Measurements from ENCODE around the gene CTTN. TPM values are rescaled to one million over a fixed set of nuclear protein-coding genes. Genes with fewer than 3 reads are reported as not detected.

CTTN gene
- total and polyA plus RNA-seq, 2 of the 13 experiments (the other 11 are each of a cell fraction or from before 2014, with no cell fraction given), result 84.4 to 114 TPM

- no peaks in the 10 kb centered on the region for H3K36me3 ChIP-seq (replicated peaks in 1 of 2; ENCODE audit: control insufficient read depth in 1 of 2, insufficient read depth in 2 of 2, low read length in 2 of 2)
- no peaks in the 10 kb centered on the region for H3K4me1 ChIP-seq (ENCODE audit: insufficient read depth, low read length)
- H3K4me3 ChIP-seq (replicated peaks in 1 of 3; ENCODE audit: insufficient read depth in 1 of 3, low read depth in 2 of 3, low read length in 3 of 3), result no peak overlapping the region
- H2AFZ ChIP-seq (ENCODE audit: low read length), result no peak overlapping the region
- POLR2A ChIA-PET, result no interaction called here
- H4K20me1 ChIP-seq (ENCODE audit: insufficient read depth, low read length), result no peaks in the 10 kb centered on the region
- H3K79me2 ChIP-seq (ENCODE audit: insufficient read depth, low read length), result no peaks in the 10 kb centered on the region
- 84% methylated on average over 32 of the region's 61 CpGs for WGBS (ENCODE audit: low lambda C conversion rate)
- H3K27me3 ChIP-seq (ENCODE audit: control insufficient read depth in 1 of 2, insufficient read depth in 2 of 2, low read length in 2 of 2), result peaks cover 0 to 15% of the 10 kb centered on the region in 2 experiments; a peak in 1 of 5 replicates
- TF ChIP-seq STAG1 (CRISPR knock-in tag; IDR thresholded peaks at IDR 0.05), result no peak
- TF ChIP-seq TGIF2 (CRISPR knock-in tag; IDR thresholded peaks at IDR 0.05), result no peak
- no peak for TF ChIP-seq CBX5 (CRISPR knock-in tag; IDR thresholded peaks at IDR 0.05; ENCODE audit: borderline replicate concordance)
- TF ChIP-seq RERE (CRISPR knock-in tag; IDR thresholded peaks at IDR 0.05; ENCODE audit: low read depth), result no peak
- TF ChIP-seq ZNF510 (CRISPR knock-in tag; IDR thresholded peaks at IDR 0.05; ENCODE audit: low read depth), result no peak
- TF ChIP-seq HES4 (CRISPR knock-in tag; IDR thresholded peaks at IDR 0.05; ENCODE audit: borderline replicate concordance), result no peak
- TF ChIP-seq THAP9 (CRISPR knock-in tag; IDR thresholded peaks at IDR 0.05; ENCODE audit: borderline replicate concordance), result no peak
- no peak for TF ChIP-seq ZNF878 (CRISPR knock-in tag; IDR thresholded peaks at IDR 0.05)
- no peak for TF ChIP-seq ZNF337 (CRISPR knock-in tag; IDR thresholded peaks at IDR 0.05; ENCODE audit: borderline replicate concordance, low read depth)
- no peak for TF ChIP-seq ZNF672 (CRISPR knock-in tag; IDR thresholded peaks at IDR 0.05)
- no peak overlapping the region for H3K27ac ChIP-seq (ENCODE audit: extremely low read length, insufficient read depth, low read length)
- H3K4me2 ChIP-seq (ENCODE audit: low read depth, low read length), result no peak overlapping the region
- BruUV-seq (replicated peaks), result no TSS peak
- DNase-seq (ENCODE audit: low spot score), result no peak
- intact Hi-C loops (cut with micrococcal nuclease; ENCODE audit: unreplicated experiment), result no loop called here
- H3K9me3 ChIP-seq (ENCODE audit: low read length), result no peaks in the 10 kb centered on the region
- FAIRE-seq, result no peak
- no peak overlapping the region for H3K9ac ChIP-seq (ENCODE audit: insufficient read depth, low read depth, low read length)
- CTCF ChIA-PET (ENCODE audit: low intra/inter-chr PET ratio, low total read pairs), result no interaction called here
- ATAC-seq, result no peak
- in situ Hi-C loops (cut with HindIII; ENCODE audit: extremely low pct_ligation_motif_present, low pct_unique_long_range_greater_than_20kb), result loop anchor here (25.0 kb wide), 1 partner anchor 949 kb away; no protein-coding TSS in a partner anchor
Observed at GRCh38 chr11:70463478-70464255, 65.3 kb downstream of the CTTN start.

Data from HepG2 (cell line).